ENCODE results near the gene TMEM184B.
A peak's percentile ranks its signal among the peaks of the same experiment; 100 is the strongest.

Gene TMEM184B

GRCh38 chr22:38201371-38201710, 71.5 kb downstream of the TMEM184B start:
- no peaks in the 10 kb centered on the region for H3K36me3 ChIP-seq (ENCODE audit: control insufficient read depth, low read length)
- peak overlapping the region; percentile 77 for H3K4me3 ChIP-seq (ENCODE audit: low read length)
- peaks cover 4% of the 10 kb centered on the region; the same call in 1 of the 2 replicates for H3F3A ChIP-seq (ENCODE audit: control insufficient read depth, insufficient read depth)
- H3K9me3 ChIP-seq (ENCODE audit: control insufficient read depth, insufficient read depth, low read length): no peaks in the 10 kb centered on the region
- H3K9me2 ChIP-seq (replicated peaks; ENCODE audit: control insufficient read depth, low read length): no peaks in the 10 kb centered on the region
- H3K27ac ChIP-seq (ENCODE audit: low read depth, low read length): no peak overlapping the region
- peak overlapping the region; percentile 91 for H3K4me2 ChIP-seq (ENCODE audit: low read length)
- H3K4me1 ChIP-seq (ENCODE audit: control insufficient read depth, low read length): peaks cover 35% of the 10 kb centered on the region
- no peaks in the 10 kb centered on the region for H3K79me2 ChIP-seq (ENCODE audit: control insufficient read depth, low read length)
- H4K20me1 ChIP-seq (ENCODE audit: control insufficient read depth, insufficient read depth, low read depth, low read length): peaks cover 9% of the 10 kb centered on the region; the same call in 1 of the 2 replicates
- H3K27me3 ChIP-seq (ENCODE audit: control insufficient read depth, low read length): peaks cover 4% of the 10 kb centered on the region; the same call in 1 of the 2 replicates
- TF ChIP-seq EZH2phosphoT487 (IDR thresholded peaks at IDR 0.05; ENCODE audit: borderline replicate concordance, low read length) (no peak), CTCF (IDR thresholded peaks at IDR 0.05; ENCODE audit: low read depth, low read length, poor library complexity, severe bottlenecking) (no peak)

- H3K27me3 ChIP-seq (ENCODE audit: control insufficient read depth, low read length): peaks cover 4% of the 10 kb centered on the region; the same call in 1 of the 2 replicates
- no peak overlapping the region for H3K4me2 ChIP-seq (ENCODE audit: low read length)
- peaks cover 32% of the 10 kb centered on the region for H3K4me1 ChIP-seq (ENCODE audit: control insufficient read depth, low read length)
Measured at GRCh38 chr22:38199826-38200559, 72.8 kb downstream of the TMEM184B start.

GRCh38 chr22:38196791-38197419, 75.9 kb downstream of the TMEM184B start:
- Histone ChIP-seq H3K9me2 (replicated peaks; ENCODE audit: control insufficient read depth, low read length) (no peaks in the 10 kb centered on the region), H3K9me3 (ENCODE audit: control insufficient read depth, insufficient read depth, low read length) (no peaks in the 10 kb centered on the region), H3K36me3 (ENCODE audit: control insufficient read depth, low read length) (no peaks in the 10 kb centered on the region), H3F3A (ENCODE audit: control insufficient read depth, insufficient read depth) (peaks cover 4% of the 10 kb centered on the region; the same call in 1 of the 2 replicates), H3K4me3 (ENCODE audit: low read length) (no peak overlapping the region), H3K4me1 (ENCODE audit: control insufficient read depth, low read length) (peaks cover 12% of the 10 kb centered on the region), H3K27ac (ENCODE audit: low read depth, low read length) (no peak overlapping the region), H3K4me2 (ENCODE audit: low read length) (no peak overlapping the region), H4K20me1 (ENCODE audit: control insufficient read depth, insufficient read depth, low read depth, low read length) (no peaks in the 10 kb centered on the region), H3K79me2 (ENCODE audit: control insufficient read depth, low read length) (no peaks in the 10 kb centered on the region), H3K27me3 (ENCODE audit: control insufficient read depth, low read length) (peaks cover 3% of the 10 kb centered on the region; the same call in 1 of the 2 replicates)
- TF ChIP-seq EZH2phosphoT487 (IDR thresholded peaks at IDR 0.05; ENCODE audit: borderline replicate concordance, low read length) (no peak), CTCF (IDR thresholded peaks at IDR 0.05; ENCODE audit: low read depth, low read length, poor library complexity, severe bottlenecking) (no peak)

More at GRCh38 chr22:38199826-38200559, 72.8 kb downstream of the TMEM184B start:
- no peaks in the 10 kb centered on the region for H3K79me2 ChIP-seq (ENCODE audit: control insufficient read depth, low read length)
- TF ChIP-seq EZH2phosphoT487 (IDR thresholded peaks at IDR 0.05; ENCODE audit: borderline replicate concordance, low read length): no peak
- TF ChIP-seq CTCF (IDR thresholded peaks at IDR 0.05; ENCODE audit: low read depth, low read length, poor library complexity, severe bottlenecking): no peak
- no peaks in the 10 kb centered on the region for H3K9me3 ChIP-seq (ENCODE audit: control insufficient read depth, insufficient read depth, low read length)
- no peaks in the 10 kb centered on the region for H3K36me3 ChIP-seq (ENCODE audit: control insufficient read depth, low read length)
- H3K27ac ChIP-seq (ENCODE audit: low read depth, low read length): no peak overlapping the region
- H3K4me3 ChIP-seq (ENCODE audit: low read length): no peak overlapping the region
- H4K20me1 ChIP-seq (ENCODE audit: control insufficient read depth, insufficient read depth, low read depth, low read length): peaks cover 3% of the 10 kb centered on the region; the same call in 1 of the 2 replicates
- peaks cover 4% of the 10 kb centered on the region; the same call in 1 of the 2 replicates for H3F3A ChIP-seq (ENCODE audit: control insufficient read depth, insufficient read depth)
- no peaks in the 10 kb centered on the region for H3K9me2 ChIP-seq (replicated peaks; ENCODE audit: control insufficient read depth, low read length)
